ENCODE results near the gene MCU.
"Not testable (repeated sequence)": the region's sequence is repeated elsewhere in the genome, so short reads cannot be mapped to it uniquely, and the experiment has no call there.

MCU gene

GRCh38 chr10:72686430-72686829 is 5.5 kb upstream of the MCU start:
- not testable (repeated sequence) for DNase-seq (ENCODE audit: low read depth, low spot score)

GRCh38 chr10:72687035-72687434 is 4.9 kb upstream of the MCU start:
- no peak for DNase-seq (ENCODE audit: low read depth, low spot score)

- DNase-seq (ENCODE audit: low read depth, low spot score): no peak
Observed at GRCh38 chr10:72688208-72688651, 3.7 kb upstream of the MCU start.

GRCh38 chr10:72689660-72690059 is 2.3 kb upstream of the MCU start:
- DNase-seq (ENCODE audit: low read depth, low spot score): no peak

GRCh38 chr10:72690071-72690755 is 1.7 kb upstream of the MCU start:
- no peak for DNase-seq (ENCODE audit: low read depth, low spot score)

- DNase-seq (ENCODE audit: low read depth, low spot score): no peak
Observed at GRCh38 chr10:72691470-72691862, 477 bp upstream of the MCU start.

GRCh38 chr10:72692744-72692993 is 726 bp downstream of the MCU start:
- DNase-seq (ENCODE audit: low read depth, low spot score): no peak

- no peak for DNase-seq (ENCODE audit: low read depth, low spot score)
Observed at GRCh38 chr10:72692994-72693781, 1.2 kb downstream of the MCU start.

- no peak for DNase-seq (ENCODE audit: low read depth, low spot score)
Observed at GRCh38 chr10:72694476-72695369, 2.8 kb downstream of the MCU start.

- DNase-seq (ENCODE audit: low read depth, low spot score): no peak
Observed at GRCh38 chr10:72695496-72695895, 3.6 kb downstream of the MCU start.

- DNase-seq (ENCODE audit: low read depth, low spot score): no peak
Observed at GRCh38 chr10:72697716-72698115, 5.8 kb downstream of the MCU start.

- DNase-seq (ENCODE audit: low read depth, low spot score): not testable (repeated sequence)
Observed at GRCh38 chr10:72702465-72702864, 10.5 kb downstream of the MCU start.

- DNase-seq (ENCODE audit: low read depth, low spot score): no peak
Observed at GRCh38 chr10:72702868-72703581, 11.1 kb downstream of the MCU start.

- no peak for DNase-seq (ENCODE audit: low read depth, low spot score)
Observed at GRCh38 chr10:72704117-72704516, 12.2 kb downstream of the MCU start.

GRCh38 chr10:72709041-72709440 is 17.1 kb downstream of the MCU start:
- DNase-seq (ENCODE audit: low read depth, low spot score): no peak

GRCh38 chr10:72712136-72712535 is 20.2 kb downstream of the MCU start:
- no peak for DNase-seq (ENCODE audit: low read depth, low spot score)

GRCh38 chr10:72719941-72720592 is 28.1 kb downstream of the MCU start:
- no peak for DNase-seq (ENCODE audit: low read depth, low spot score)

- DNase-seq (ENCODE audit: low read depth, low spot score): no peak
Observed at GRCh38 chr10:72720814-72721660, 29.1 kb downstream of the MCU start.

- no peak for DNase-seq (ENCODE audit: low read depth, low spot score)
Observed at GRCh38 chr10:72727130-72727529, 35.2 kb downstream of the MCU start.

GRCh38 chr10:72728462-72728861 is 36.5 kb downstream of the MCU start:
- no peak for DNase-seq (ENCODE audit: low read depth, low spot score)

All from brain pericyte (primary cell).